Esophagus squamous epithelium (tissue), 4 donors: ENCODE data around the gene NHSL2.

ENCODE experiments used
- POLR2A ChIP-seq, 4 donors: fragments of 450-650 bp; IDR thresholded peaks; one replicate each; pipeline ENCODE4 v1.6.1; 2017; ENCODE audit warnings: antibody characterized with exemption in 4 of 4, mild to moderate bottlenecking in 4 of 4, moderate library complexity in 3 of 4
- TF ChIP-seq, protein P1 (sequence below), 6 experiments: fragments of 450-650 bp in 4 of 6; fragments of 200-600 bp in 2 of 6; sonication (generic) in 2 of 6; IDR thresholded peaks; one replicate each; pipeline ENCODE4 v1.5.1; 2016 to 2019; ENCODE audit warnings: antibody characterized with exemption in 6 of 6, mild to moderate bottlenecking in 4 of 6, moderate library complexity in 4 of 6

DNA sequence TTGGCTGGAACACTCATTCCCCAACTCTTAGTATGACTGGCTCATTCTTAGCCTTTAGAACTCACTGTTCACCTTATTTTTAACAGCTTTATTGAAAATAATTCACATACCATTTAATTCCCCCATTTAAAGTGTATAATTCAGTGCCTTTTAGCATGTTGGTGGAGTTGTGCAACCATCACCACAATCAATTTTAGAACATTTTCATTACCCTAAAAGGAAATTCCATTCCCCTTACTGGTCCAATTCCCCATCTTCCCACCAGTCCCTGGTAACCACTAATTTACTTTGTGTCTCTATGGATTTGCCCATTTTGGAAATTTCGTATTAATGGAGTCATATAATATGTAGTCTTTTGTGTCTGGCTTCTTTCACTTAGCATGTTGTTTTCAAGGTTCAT, 19.7 kb downstream of the NHSL2 start:
- TF ChIP-seq, protein P1, sequence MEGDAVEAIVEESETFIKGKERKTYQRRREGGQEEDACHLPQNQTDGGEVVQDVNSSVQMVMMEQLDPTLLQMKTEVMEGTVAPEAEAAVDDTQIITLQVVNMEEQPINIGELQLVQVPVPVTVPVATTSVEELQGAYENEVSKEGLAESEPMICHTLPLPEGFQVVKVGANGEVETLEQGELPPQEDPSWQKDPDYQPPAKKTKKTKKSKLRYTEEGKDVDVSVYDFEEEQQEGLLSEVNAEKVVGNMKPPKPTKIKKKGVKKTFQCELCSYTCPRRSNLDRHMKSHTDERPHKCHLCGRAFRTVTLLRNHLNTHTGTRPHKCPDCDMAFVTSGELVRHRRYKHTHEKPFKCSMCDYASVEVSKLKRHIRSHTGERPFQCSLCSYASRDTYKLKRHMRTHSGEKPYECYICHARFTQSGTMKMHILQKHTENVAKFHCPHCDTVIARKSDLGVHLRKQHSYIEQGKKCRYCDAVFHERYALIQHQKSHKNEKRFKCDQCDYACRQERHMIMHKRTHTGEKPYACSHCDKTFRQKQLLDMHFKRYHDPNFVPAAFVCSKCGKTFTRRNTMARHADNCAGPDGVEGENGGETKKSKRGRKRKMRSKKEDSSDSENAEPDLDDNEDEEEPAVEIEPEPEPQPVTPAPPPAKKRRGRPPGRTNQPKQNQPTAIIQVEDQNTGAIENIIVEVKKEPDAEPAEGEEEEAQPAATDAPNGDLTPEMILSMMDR (IDR thresholded peaks at IDR 0.05): no peak
- TF ChIP-seq POLR2A (IDR thresholded peaks at IDR 0.05): no peak
